GM18511 (cell line): ENCODE results near the gene CLEC18B.
"Not testable (repeated sequence)": the region's sequence is repeated elsewhere in the genome, so short reads cannot be mapped to it uniquely, and the experiment has no call there.

Source experiments
- ATAC-seq: cut with Tn5 transposase; IDR thresholded peaks from one replicate; pipeline ENCODE4 v1.9.1; 2021; ENCODE audit warnings: mild to moderate bottlenecking, moderate library complexity; ENCODE audit not compliant: unreplicated experiment

CLEC18B gene

GRCh38 chr16:74446866-74447265, 25.6 kb upstream of the CLEC18B start:
- no peak for ATAC-seq

GRCh38 chr16:74443624-74444346, 22.5 kb upstream of the CLEC18B start:
- not testable (repeated sequence) for ATAC-seq

GRCh38 chr16:74439685-74440084, 18.4 kb upstream of the CLEC18B start:
- ATAC-seq = no peak

- no peak for ATAC-seq
These were observed 17.3 kb upstream of the CLEC18B start for GRCh38 chr16:74438492-74438979.

GRCh38 chr16:74431516-74431915, 10.2 kb upstream of the CLEC18B start:
- no peak for ATAC-seq

- ATAC-seq = peak; percentile 68
These were observed 8.9 kb upstream of the CLEC18B start for GRCh38 chr16:74430036-74430712.

GRCh38 chr16:74428493-74428892, 7.2 kb upstream of the CLEC18B start:
- not testable (repeated sequence) for ATAC-seq

GRCh38 chr16:74425751-74426150, 4.5 kb upstream of the CLEC18B start:
- not testable (repeated sequence) for ATAC-seq

GRCh38 chr16:74423721-74424120, 2.4 kb upstream of the CLEC18B start:
- ATAC-seq = not testable (repeated sequence)

- ATAC-seq = not testable (repeated sequence)
These were observed 808 bp upstream of the CLEC18B start for GRCh38 chr16:74422086-74422485.

GRCh38 chr16:74421482-74421785, 156 bp upstream of the CLEC18B start:
- not testable (repeated sequence) for ATAC-seq

GRCh38 chr16:74419811-74420210, 1.5 kb downstream of the CLEC18B start:
- ATAC-seq = not testable (repeated sequence)

GRCh38 chr16:74417897-74418296, 3.4 kb downstream of the CLEC18B start:
- not testable (repeated sequence) for ATAC-seq

GRCh38 chr16:74413920-74414319, 7.4 kb downstream of the CLEC18B start:
- ATAC-seq = not testable (repeated sequence)

- ATAC-seq = not testable (repeated sequence)
These were observed 7.8 kb downstream of the CLEC18B start for GRCh38 chr16:74413485-74413884.

- ATAC-seq = not testable (repeated sequence)
These were observed 8.4 kb downstream of the CLEC18B start for GRCh38 chr16:74412775-74413390.

GRCh38 chr16:74412138-74412774, 9.0 kb downstream of the CLEC18B start:
- not testable (repeated sequence) for ATAC-seq

GRCh38 chr16:74410981-74411380, 10.3 kb downstream of the CLEC18B start:
- not testable (repeated sequence) for ATAC-seq

GRCh38 chr16:74410057-74410957, 11.0 kb downstream of the CLEC18B start:
- ATAC-seq = not testable (repeated sequence)
